NCI-H1417 treated with DMSO at 0.1 percent for 48 hours (cell line): ENCODE data around the gene CEP95.

Source experiments
- DNase-seq: peaks from one replicate; lab custom pipeline; 2025; lab: John Stamatoyannopoulos, UW

Gene CEP95

DNA sequence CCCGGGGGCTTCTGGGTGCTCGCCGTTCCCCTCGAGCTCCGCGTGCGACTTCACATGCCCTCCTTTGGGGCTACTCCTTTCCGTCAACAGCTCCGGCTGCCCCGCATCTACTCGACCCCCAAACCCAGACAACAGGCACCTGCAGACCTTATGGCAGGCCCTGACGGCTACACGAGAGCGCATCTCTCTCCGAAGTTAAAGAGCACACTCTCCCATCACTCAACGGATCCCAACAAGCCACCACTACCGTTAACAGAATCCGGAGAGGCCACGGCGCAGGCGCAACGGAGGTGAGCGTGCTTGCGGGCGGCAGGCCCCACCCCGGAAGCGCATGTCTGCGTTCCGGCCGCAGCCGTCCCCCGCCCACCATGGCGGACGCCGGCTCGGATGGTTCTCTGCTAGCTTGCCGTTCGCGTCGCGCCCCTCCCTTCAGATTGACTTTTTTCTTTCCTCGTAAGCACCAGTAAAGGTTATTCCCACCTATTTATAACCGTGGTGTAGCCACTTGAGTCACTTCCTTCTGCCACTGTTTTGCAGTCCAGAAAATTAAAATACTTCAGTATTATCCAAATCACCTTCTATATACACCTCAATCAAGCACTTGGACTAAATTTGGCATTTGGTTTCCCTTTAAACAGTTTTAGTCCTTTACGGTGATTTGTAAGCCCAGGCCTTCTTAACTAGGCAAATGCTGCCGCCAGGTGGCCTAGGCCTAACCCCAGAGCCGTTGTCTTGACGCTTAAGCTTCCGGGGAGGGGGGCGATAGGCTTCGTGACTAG is 9.8 kb upstream of the CEP95 start, which contains the start of gene POLG2:
POLG2 (minus strand) TSS at position 269 of the 779 bp plus-strand sequence; CDS start at position 183, 86 bp downstream.
- peak; percentile 63 for DNase-seq

DNA sequence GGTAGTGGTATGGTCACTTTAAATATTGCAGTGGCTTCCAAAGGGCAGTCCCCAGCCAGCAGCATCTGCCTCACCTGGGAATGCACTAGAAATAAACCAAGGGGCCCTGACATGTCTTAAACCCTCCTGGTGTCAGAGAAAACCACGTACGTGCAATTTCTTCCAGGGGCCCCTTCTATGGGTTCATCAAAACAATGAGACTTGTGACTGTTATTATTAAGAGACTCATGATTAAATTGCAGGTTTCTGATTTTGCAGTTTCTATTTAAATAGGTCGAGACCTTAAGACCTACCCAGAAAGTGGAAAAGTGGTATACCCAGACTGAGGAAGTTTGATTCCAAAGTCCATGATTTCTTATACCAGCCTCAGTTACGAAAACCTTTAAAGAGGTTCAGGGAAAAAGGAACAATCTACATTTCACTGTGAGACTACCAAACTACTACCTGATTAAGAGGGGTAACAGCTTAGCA is 9.2 kb upstream of the CEP95 start:
- DNase-seq = no peak

- DNase-seq = no peak
These were observed 8.2 kb upstream of the CEP95 start for GRCh38 chr17:64498308-64499203.

- DNase-seq = no peak
These were observed 6.8 kb upstream of the CEP95 start for GRCh38 chr17:64499805-64500486.

- DNase-seq = no peak
These were observed 6.3 kb upstream of the CEP95 start for GRCh38 chr17:64500487-64500859.

GRCh38 chr17:64500862-64501765 is 5.7 kb upstream of the CEP95 start:
- DNase-seq = no peak

GRCh38 chr17:64502021-64502420 is 4.8 kb upstream of the CEP95 start:
- no peak for DNase-seq

- DNase-seq = no peak
These were observed 4.0 kb upstream of the CEP95 start for GRCh38 chr17:64502809-64503208.

- no peak for DNase-seq
These were observed 3.4 kb upstream of the CEP95 start for GRCh38 chr17:64503341-64503740.

DNA sequence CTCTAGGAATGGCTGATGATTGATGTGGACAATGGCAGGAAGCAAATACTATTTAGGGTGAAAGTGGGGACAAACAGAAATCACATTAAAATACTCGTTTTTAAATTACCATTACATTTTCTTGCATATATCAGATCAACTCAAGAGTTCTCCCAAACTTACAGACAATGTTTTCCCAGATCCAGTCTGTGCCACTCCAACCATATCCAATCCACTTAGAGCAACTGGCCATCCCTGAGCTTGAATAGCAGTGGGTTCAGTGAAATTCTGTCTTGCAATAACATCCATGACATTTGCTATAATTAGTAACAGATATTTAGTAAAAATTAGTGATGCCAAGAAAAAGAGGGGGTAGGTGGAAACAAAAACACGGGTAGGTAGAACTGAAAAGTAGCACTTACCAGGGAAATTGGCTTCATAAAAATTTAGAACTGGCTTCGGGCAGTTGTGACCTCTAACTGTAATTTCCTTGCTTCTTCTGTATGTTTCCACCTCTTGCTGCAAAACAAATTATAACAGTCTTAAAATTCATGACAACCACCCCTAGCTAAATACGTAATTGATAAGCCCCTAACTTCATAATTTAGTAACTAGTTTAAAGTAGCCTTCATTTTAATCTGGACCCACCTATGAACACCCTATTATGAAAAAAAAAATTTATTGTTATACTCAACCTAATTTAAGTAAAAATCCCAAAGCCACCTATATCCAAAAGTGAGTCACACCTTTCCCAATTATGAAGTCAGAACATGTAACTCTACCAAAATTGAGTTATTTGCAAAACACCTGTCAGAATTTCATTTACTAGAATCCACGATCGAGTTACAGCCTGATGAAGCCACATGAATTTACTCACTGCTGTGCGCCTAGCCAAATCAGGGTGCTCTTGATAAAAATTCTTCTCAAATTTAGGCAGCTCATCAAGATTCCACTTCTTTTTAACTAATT is 2.7 kb upstream of the CEP95 start:
- no peak for DNase-seq

DNA sequence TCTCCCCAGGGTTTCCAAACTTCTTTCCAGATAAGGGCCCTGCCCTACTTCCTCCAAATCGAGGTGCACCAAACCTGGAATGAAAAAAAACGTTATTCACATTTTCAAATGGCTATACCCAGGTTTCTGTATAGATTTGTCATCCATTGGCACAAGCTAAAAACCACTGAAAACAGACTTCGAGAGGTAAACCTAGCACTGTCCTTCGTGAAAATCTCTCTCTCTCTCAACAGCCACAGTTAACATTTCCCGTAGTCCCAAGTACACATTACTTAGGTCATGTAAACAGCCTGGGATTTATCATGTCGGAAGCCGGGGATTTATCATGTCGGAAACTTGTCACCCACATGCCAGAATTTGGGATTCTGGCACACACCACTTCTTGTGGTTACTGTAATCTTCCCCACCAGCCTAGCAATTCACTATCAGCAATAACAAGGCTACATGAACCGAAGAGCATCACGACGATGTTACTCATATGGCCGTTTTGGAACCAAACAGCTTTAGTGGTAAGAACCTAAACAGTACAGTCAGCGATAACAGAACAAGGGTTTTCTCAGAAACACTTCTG is 1.9 kb upstream of the CEP95 start:
- no peak for DNase-seq

DNA sequence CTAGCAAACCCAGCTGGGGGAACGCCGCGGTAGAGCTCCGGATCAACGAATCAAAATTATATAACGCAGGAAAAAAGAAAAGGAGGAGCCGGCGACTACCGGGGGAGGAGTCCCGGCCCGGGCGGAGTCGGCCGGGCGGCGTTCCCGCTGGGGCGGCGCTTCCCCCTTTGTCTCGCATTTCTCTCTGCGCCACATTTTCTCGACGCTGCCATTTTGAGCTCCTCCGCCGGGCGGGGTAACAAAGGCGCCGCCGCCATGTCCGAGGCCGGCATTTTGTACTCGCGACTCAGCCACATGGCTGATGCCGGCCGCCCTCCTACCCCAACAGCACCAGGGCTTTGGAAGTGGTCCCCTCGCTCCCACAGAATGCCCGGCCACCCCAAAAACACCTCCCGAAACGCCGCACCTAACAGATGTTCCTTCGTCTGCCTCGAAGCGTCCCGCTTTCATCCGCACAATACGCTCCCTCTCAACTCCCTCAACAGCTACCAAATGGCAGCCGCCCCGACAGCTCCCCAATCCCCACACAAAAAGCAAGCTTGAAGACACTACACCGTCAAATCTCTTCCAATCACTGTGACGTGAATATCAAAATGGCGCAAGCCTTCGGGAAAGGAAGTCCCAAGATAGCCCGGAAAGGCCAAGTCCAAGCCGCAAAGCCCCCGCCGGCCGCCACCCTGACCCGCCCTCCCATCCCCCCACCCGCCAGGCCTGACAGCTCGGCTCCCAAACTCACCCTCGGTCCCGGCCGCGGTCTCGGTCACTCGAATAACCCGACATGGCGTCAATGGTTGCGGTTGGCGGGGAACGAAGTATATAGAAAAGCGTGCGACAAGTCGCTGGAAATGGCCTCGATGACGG is 1.2 kb upstream of the CEP95 start:
- DNase-seq = peak; percentile 39

DNA sequence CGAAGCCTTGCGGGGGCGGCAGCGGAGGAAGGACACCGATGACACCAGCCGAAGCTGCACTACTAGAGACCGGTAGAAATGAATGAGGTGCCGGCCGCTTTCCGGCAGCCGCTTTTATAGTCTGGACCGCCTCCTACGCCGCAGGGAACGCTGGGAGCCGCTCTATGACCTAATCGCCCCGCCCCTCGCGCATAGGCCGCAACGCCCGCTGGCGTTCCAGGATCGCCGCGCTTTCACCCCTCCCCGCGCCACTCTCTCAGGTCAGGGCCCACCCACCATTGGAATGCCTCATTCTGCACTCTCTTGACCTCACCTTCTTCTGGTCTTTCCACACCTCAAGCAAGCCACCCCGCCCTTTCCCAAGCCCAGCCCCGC is 589 bp upstream of the CEP95 start, which contains the start of gene DDX5:
DDX5 (minus strand) TSS at position 89 of the 375 bp plus-strand sequence. CDS start 170 bp downstream, outside the sequence.
- peak; percentile 80 for DNase-seq

DNA sequence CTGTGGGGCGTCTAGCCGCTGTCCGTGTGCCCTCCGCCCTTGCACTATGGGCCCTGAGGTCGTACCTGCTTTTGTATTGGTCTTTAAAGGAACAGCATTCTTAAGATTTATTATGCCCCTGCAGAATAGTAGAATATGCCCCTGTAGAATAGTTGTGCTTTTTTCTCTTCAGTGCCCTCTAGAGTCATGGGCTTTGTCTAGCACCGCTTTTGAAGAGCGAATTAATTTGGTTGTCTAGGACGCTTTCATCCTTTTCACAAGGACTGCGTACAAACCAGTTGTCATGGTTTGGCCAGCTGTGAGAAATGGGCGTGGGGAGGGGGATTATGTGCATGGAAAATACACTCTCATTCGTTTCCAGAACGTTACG is 621 bp downstream of the CEP95 start:
- DNase-seq = peak; percentile 35

DNA sequence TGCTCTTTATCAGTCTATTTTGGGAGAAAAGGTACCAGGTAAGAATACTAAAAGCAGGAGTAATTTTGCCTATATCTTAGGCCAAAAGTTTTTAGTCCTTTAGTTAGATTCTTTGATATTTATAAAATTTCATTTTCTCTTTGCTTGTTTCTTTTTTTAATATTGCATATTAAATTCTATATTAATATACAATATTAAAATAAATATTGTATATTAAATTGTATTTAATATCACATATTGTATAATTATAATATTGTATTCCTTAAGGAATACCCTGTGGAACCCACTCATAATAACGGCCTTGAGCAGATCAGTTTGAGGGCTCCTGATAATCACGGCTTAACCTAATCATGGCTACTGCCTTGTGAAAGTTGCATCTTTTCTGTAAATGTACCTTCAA is 1.9 kb downstream of the CEP95 start:
- no peak for DNase-seq

DNA sequence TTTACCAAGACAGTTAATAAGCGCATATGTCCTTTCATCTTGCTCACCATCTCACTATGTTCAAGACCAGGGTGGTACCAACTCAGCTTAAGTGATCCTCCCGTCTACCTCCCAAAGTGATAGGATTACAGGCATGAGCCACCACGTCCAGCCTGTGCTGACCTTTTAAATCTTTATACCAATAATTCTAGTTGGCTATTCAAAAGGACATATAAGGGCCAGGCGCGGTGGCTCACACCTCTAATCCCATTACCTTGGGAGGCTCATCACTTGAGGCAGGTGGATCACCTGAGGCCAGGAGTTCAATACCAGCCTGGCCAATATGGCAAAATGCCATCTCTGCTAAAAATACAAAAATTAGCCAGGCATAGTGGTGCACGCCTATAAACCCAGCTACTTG is 2.4 kb downstream of the CEP95 start:
- DNase-seq = no peak

DNA sequence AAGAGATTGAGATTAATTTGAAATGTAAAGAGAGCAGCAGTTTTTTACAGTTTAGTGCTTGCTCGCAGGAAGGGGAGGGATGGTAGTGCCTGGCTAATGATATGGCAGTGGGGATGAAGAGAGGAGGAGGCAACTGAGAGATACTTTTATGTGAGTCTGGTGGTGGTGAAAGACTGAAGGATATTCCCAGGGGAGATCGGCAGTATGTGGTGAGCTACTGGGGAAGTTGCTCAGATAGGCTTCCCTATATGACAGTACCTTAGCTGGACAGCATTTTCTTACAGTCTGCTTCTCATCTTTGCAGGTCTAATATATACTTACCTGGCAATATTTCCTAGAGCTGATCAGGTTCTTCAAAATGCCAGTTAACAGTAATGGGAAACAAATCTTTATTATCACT is 8.6 kb downstream of the CEP95 start:
- DNase-seq = no peak

DNA sequence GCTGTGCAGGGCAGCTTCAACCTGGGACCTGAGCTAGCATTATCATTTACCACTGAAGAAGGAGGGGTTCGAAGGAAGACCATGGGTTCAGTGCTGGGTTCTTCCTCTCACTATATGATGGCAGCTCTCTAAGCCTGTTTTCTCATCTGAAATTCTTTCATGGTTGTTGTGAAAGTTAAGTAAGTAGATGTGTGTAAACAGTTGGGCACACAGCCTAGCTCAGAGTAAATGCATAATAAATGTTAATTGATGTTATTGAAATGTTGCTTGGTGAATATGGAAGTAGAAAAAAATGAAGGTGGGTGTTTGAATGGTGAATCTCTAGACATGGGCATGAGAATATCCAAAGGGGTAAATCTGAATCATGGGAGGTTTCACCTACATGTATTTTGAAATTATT is 9.1 kb downstream of the CEP95 start:
- DNase-seq = no peak

- DNase-seq = no peak
These were observed 12.8 kb downstream of the CEP95 start for GRCh38 chr17:64519601-64520000.
